GM21576 (cell line): ENCODE measurements around the gene PSMA4.
"Not testable (repeated sequence)": the region's sequence is repeated elsewhere in the genome, so short reads cannot be mapped to it uniquely, and the experiment has no call there.

Experiments used
- ATAC-seq: cut with Tn5 transposase; IDR thresholded peaks from one replicate; pipeline ENCODE4 v1.9.1; 2021; ENCODE audit warnings: mild to moderate bottlenecking, moderate library complexity; ENCODE audit not compliant: unreplicated experiment

PSMA4 gene

DNA sequence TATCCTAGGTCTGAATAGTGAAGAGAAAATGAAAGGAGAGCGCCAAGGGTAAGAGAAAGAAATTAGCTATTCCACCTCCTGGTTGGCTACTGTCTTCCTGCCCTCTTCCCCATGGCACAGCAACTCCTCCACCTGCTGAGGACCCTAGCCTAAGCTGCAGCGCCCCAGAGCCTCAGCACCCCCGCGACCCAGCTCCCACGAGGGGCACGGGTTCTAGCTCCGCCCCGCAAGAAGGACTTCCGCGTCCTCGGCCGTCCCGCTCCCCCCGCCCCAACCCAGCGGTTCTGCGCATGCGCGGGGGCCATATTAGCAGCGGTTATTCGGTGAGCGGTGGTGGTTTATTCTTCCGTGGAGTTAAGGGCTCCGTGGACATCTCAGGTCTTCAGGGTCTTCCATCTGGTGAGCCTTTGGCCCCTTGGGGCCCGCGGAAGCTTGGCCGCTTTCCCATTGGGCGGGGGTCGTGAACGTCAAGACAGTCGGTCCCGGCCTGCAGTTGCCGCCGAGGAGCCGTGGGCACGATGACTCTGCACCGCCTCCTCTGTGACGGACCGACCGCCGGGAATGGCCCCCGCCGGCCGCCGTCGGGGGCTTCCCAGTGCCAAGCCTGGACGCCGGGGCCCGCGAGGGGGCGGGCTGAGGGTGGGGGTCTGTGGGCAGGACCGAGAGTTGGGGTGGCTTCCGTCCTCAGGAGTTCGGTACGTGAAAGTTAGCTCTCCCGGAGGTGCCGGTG, at the start of gene PSMA4:
Gene PSMA4, plus strand, starts transcription at position 304 of the 730 bp plus-strand sequence. CDS start 1,484 bp downstream, outside the sequence.
- peak; percentile 70 for ATAC-seq

GRCh38 chr15:78492872-78493271, 47.4 kb upstream of the PSMA4 start:
- no peak for ATAC-seq

DNA sequence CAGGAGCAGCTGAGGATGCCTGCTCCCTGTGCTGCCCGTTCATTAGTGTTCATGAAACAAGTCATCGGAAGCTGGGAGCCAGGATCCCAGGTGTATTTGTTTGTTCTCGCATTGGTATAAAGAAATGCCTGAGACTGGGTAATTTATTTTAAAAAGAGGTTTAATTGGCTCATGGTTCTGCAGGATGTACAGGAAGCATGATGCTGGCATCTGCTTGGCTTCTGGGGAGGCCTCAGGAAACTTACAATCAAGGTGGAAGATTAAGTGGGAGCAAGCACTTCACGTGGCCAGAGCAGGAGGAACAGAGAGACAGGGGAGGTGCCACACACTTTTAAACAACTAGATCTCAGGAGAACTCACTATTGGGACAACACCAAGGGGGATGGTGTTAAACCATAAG, 38.4 kb upstream of the PSMA4 start:
- no peak for ATAC-seq

DNA sequence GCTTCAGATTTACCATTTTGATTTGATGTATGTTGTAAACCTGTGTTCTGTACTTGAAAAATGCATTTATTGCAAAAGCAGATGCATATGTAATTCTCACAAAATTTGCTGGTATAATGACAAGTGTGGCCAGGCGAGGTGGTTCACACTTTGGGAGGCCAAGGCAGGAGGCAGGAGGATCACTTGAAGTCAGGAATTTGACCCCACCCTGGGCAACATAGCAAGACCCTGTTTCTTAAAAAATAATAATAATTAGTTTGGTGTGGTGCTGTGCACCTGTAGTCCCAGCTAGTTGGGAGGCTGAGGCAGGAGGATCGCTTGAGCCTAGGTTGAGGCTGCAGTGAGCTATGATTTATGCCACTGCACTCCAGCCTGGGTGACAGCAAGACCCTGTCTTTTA, 37.6 kb upstream of the PSMA4 start:
- no peak for ATAC-seq

- peak; percentile 67 for ATAC-seq
Observed at GRCh38 chr15:78506971-78507830, 33.0 kb upstream of the PSMA4 start, which contains the start of gene HYKK. TSS of gene HYKK (plus strand) at chr15:78507577. CDS start at chr15:78513089, 5,512 bp downstream.

DNA sequence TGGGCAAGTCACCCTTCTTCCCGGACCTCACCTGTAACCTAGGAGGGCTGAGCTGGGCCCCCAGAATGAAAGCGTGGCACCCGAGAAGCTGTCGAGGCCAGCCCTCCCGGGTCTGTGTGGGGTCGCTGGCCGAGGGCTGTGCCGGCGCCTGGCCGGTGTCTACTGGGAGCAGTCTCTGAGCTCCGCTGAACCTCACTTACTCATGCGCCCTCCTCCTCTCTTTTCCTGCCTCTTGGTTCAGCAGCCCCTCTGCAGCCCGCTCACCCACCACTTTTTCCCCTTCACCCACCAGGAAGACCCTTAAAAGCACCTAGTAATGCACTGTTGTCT, 32.4 kb upstream of the PSMA4 start:
- peak; percentile 23 for ATAC-seq

GRCh38 chr15:78508272-78508671, 32.0 kb upstream of the PSMA4 start:
- no peak for ATAC-seq

- ATAC-seq: no peak
Observed at GRCh38 chr15:78509726-78510312, 30.4 kb upstream of the PSMA4 start.

DNA sequence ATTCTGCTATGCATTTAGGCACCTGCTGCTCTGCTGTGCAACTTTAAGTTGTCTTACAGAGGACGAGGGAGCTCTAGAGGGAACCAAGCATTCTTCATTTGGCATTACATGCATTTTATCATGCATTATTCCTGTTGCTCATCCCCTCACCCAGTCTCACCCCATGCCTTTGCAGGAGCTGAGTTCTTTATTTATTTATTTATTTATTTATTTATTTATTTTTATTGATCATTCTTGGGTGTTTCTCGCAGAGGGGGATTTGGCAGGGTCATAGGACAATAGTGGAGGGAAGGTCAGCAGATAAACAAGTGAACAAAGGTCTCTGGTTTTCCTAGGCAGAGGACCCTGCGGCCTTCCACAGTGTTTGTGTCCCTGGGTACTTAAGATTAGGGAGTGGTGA, 20.2 kb upstream of the PSMA4 start:
- not testable (repeated sequence) for ATAC-seq

DNA sequence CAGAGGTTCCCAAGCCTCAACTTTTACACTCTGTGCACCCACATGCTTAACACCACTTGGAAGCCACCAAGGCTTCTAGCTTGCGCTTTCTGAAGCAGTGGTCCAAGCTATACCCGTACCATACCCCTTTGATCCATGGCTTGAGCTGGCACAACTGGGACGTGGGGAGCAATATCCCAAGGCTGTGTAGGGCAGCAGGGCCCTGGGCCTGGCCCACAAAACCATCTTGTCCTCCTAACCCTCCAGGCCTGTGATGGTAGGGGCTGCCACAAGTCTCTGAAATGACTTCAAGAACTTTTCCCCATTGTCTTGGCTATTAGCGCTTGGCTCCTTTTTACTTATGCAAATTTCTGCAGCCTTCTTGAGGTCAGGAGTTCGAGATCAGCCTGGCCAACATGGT, 16.0 kb upstream of the PSMA4 start:
- ATAC-seq: no peak

DNA sequence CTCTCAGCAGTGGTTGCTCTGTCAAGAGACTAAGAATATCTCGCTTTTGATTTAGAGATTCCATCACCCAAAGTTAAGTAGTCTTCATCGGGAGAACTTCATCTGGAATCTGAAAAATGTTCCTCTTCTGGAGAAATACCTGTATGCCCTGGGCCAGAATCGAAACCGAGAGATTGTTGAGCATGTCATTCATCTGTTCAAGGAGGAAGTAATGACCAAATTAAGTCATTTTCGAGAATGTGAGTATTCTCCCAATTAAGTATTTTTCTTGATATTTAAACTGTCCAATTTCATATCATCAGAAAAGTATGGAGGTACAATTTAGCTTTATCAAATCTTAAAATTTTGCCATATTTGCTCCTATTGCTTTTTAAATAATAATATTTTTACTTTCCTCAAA, 12.9 kb upstream of the PSMA4 start:
- no peak for ATAC-seq

DNA sequence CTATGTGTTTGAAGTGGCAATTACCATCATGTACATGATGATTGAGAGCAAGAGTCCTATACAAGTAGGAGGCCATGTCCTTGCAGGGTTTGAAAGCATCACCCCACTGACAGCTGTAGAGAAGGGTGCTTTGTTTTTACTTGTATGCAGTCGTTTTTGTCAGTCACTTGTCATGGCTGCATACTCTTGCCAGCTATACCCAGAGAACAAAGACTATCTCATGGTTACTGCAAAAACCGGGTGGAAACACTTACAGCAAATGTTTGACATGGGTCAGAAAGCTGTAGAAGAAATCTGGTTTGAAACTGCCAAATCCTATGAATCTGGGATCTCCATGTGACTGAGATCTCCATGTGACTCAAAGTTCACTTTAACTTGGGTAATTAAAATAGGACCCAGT, 6.9 kb upstream of the PSMA4 start:
- no peak for ATAC-seq

DNA sequence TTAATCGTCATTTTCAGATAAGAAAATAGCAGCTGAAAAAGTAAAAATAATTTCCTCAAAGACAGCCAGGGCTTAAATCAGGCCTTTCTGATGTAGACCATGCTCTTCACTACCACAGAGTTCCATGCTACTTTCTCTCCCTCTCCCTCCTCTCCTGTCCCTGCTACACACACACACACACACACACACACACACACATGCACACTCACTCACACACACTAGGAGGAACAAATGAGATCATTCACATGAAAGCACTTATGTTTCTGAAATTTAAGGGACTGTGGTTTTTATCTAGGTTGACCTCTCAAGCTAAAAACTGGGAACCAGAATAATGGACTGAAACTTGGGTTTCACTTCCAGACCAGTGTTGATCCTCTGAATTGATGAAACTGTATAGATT, 4.1 kb upstream of the PSMA4 start:
- no peak for ATAC-seq

GRCh38 chr15:78537266-78537905, 2.9 kb upstream of the PSMA4 start:
- no peak for ATAC-seq

DNA sequence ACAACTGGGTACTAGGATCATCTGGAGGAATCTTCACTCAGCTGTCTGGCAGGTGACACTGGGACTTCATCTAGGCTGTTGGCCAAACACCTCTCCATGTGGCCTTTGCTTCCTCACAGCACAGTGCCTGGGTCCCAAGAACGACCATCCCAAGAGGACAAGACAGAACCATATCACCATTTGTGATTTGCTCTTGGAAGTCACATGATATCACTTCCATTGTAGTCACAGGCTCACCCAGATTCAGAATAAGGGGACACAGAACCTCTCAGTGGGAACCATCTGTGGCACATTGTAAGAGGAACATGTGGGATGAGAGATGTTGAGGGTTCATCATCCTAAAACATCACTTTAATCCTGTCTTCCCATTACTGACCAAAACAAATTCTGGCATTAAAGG, 1.9 kb upstream of the PSMA4 start:
- no peak for ATAC-seq

- ATAC-seq: not testable (repeated sequence)
Observed at GRCh38 chr15:78539464-78540140, 642 bp upstream of the PSMA4 start.

DNA sequence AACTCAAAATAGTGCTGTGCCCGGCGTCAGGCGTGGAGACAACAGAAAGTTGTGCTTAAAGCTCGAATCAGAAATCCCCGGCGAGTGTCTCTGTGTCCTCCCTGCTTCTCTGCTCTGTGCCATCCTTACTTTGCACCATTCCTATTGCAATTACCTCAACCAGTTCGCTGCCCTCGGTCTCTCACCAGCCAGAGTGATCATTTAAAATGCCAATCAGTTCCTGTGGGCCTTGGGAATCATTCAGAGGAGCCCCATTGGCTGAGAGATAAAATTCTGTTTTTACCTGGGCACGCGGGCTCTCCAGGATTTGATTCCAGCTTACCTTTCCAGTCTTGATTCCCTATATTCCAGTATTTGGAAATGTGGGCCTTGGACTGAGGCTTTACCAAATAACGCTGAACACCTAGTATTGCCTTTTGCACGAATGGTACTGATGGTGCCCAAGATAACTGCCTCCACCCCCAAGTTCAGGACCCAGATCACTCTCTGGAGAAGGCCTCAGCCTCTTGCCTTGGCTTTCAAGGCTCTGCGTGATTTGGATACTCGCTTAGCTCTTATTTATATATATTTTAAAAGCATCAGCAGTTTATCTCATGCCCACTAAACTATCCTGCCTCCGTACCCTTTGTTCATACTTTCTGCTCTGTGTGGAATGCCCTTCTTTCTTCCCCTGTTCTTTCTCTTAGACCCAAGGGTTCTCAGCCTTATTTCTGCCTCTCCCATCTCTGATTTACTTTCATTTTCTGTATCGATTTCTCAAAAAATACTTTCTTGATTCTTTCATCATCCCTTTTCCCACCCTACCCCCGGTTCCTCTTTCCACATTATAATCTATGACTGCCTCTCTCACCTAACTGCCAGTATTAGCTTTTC, 863 bp downstream of the PSMA4 start:
- ATAC-seq: no peak

- ATAC-seq: no peak
Observed at GRCh38 chr15:78541744-78542034, 1.4 kb downstream of the PSMA4 start.

DNA sequence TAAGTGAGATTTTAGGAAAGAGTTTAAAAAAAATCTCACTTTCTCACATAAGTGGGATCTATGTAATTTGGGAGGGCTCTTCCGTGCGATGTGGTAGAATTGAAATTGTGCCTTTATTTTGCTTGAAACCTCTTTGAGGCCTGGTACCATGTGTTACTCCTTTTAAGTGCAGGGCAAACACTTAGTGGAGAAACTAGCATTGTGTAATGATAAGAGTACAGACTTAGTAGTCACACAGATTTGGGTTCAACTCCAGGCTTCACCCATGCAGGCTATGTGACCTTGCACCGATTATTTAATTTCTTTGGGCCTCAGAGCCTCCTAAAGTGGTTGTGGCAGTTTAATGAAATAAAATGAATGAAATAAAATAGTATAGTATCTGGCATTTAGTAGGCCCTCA, 2.4 kb downstream of the PSMA4 start:
- no peak for ATAC-seq

- ATAC-seq: no peak
Observed at GRCh38 chr15:78550194-78550593, 9.9 kb downstream of the PSMA4 start.
